Measurements from ENCODE around the gene APEH. TPM values are rescaled to one million over a fixed set of nuclear protein-coding genes. Genes with fewer than 3 reads are reported as not detected.

Gene APEH
- total RNA-seq, 2 donors from 2014 or later: 57.6 to 108 TPM

- no peak for DNase-seq (ENCODE audit: low spot score)
- Histone ChIP-seq H3K4me1 (ENCODE audit: control insufficient read depth in 1 of 2, low read depth in 2 of 2) (no peaks in the 10 kb centered on the region), H3K36me3 (peaks cover 24% of the 10 kb centered on the region), H3K27me3 (replicated peaks; ENCODE audit: insufficient read depth) (no peaks in the 10 kb centered on the region), H3K4me3 (no peak overlapping the region), H3K9me3 (no peaks in the 10 kb centered on the region), H3K27ac (no peak overlapping the region)
- TF ChIP-seq CTCF (IDR thresholded peaks at IDR 0.05): no peak
- ATAC-seq (ENCODE audit: insufficient number of reproducible peaks, low FRiP score, low read depth): no peak
These were observed 25.3 kb downstream of the APEH start for GRCh38 chr3:49699281-49699979.

- DNase-seq (ENCODE audit: low spot score) (no peak), ATAC-seq (ENCODE audit: insufficient number of reproducible peaks, low FRiP score, low read depth) (no peak)
- no peaks in the 10 kb centered on the region for H3K9me3 ChIP-seq
- peaks cover 30% of the 10 kb centered on the region for H3K36me3 ChIP-seq
- no peak for TF ChIP-seq CTCF (IDR thresholded peaks at IDR 0.05)
- no peaks in the 10 kb centered on the region for H3K4me1 ChIP-seq (ENCODE audit: control insufficient read depth in 1 of 2, low read depth in 2 of 2)
- no peak overlapping the region for H3K4me3 ChIP-seq
- no peak overlapping the region for H3K27ac ChIP-seq
- H3K27me3 ChIP-seq (replicated peaks; ENCODE audit: insufficient read depth): no peaks in the 10 kb centered on the region
These were observed 25.9 kb downstream of the APEH start for GRCh38 chr3:49700014-49700413.

GRCh38 chr3:49700453-49701128 lies 26.4 kb downstream of the APEH start:
- no peaks in the 10 kb centered on the region for H3K9me3 ChIP-seq
- H3K27me3 ChIP-seq (replicated peaks; ENCODE audit: insufficient read depth): no peaks in the 10 kb centered on the region
- ATAC-seq (ENCODE audit: insufficient number of reproducible peaks, low FRiP score, low read depth): no peak

GRCh38 chr3:49701388-49702077 lies 27.4 kb downstream of the APEH start:
- TF ChIP-seq CTCF (IDR thresholded peaks at IDR 0.05): no peak
- H3K27me3 ChIP-seq (replicated peaks; ENCODE audit: insufficient read depth): no peaks in the 10 kb centered on the region
- no peak overlapping the region for H3K27ac ChIP-seq
- H3K36me3 ChIP-seq: peaks cover 37% of the 10 kb centered on the region
- no peak for ATAC-seq (ENCODE audit: insufficient number of reproducible peaks, low FRiP score, low read depth)
- no peak overlapping the region for H3K4me3 ChIP-seq
- no peak for DNase-seq (ENCODE audit: low spot score)
- H3K9me3 ChIP-seq: no peaks in the 10 kb centered on the region
- no peaks in the 10 kb centered on the region for H3K4me1 ChIP-seq (ENCODE audit: control insufficient read depth in 1 of 2, low read depth in 2 of 2)

More at GRCh38 chr3:49700453-49701128, 26.4 kb downstream of the APEH start:
- no peak for DNase-seq (ENCODE audit: low spot score)
- H3K4me1 ChIP-seq (ENCODE audit: control insufficient read depth in 1 of 2, low read depth in 2 of 2): no peaks in the 10 kb centered on the region
- peaks cover 36% of the 10 kb centered on the region for H3K36me3 ChIP-seq
- H3K27ac ChIP-seq: no peak overlapping the region
- H3K4me3 ChIP-seq: no peak overlapping the region
- TF ChIP-seq CTCF (IDR thresholded peaks at IDR 0.05): no peak

- Histone ChIP-seq H3K4me3 (no peak overlapping the region), H3K36me3 (peaks cover 37% of the 10 kb centered on the region), H3K27ac (no peak overlapping the region), H3K9me3 (no peaks in the 10 kb centered on the region), H3K4me1 (ENCODE audit: control insufficient read depth in 1 of 2, low read depth in 2 of 2) (no peaks in the 10 kb centered on the region), H3K27me3 (replicated peaks; ENCODE audit: insufficient read depth) (no peaks in the 10 kb centered on the region)
- ATAC-seq (ENCODE audit: insufficient number of reproducible peaks, low FRiP score, low read depth): no peak
- TF ChIP-seq CTCF (IDR thresholded peaks at IDR 0.05): no peak
- DNase-seq (ENCODE audit: low spot score): no peak
These were observed 28.5 kb downstream of the APEH start for GRCh38 chr3:49702672-49703071.
